GM12878 (cell line): ENCODE measurements around the gene INPP1. TPM values are rescaled to one million over a fixed set of nuclear protein-coding genes. Genes with fewer than 3 reads are reported as not detected.

ENCODE experiments used
- ATAC-seq: fragments of 200-7000 bp; cut with Tn5 transposase; 3 replicates; pipeline ENCODE4 v1.9.1; 2020; ENCODE audit warnings: mild to moderate bottlenecking, moderate library complexity
- BruUV-seq: library from RNA; stranded (reverse); fragments of 400-500 nt; replicated peaks from 2 replicates; lab custom pipeline; 2021; lab: Mats Ljungman, UMichigan
- CTCF ChIA-PET: fragments of 300-600 bp; sonication (Branson Sonifier 250); formaldehyde crosslinking; extraction: SDS; loops from one replicate; lab custom pipeline; 2021; ENCODE audit warnings: inconsistent platforms; lab: Yijun Ruan, JAX
- POLR2A ChIA-PET: fragments of 350-600 bp; formaldehyde crosslinking; extraction: SDS; loops from one replicate; lab custom pipeline; 2021; ENCODE audit warnings: inconsistent platforms; lab: Charles Lee
- RAD21 ChIA-PET: fragments of 300-600 bp; sonication (Branson Sonifier 250); formaldehyde crosslinking; loops from one replicate; lab custom pipeline; 2023; ENCODE audit warnings: antibody characterized with exemption; ENCODE audit not compliant: unreplicated experiment; lab: Charles Lee
- SMC1A ChIA-PET: fragments of 300-600 bp; sonication (Branson Sonifier 250); formaldehyde crosslinking; loops from one replicate; lab custom pipeline; 2023; ENCODE audit not compliant: unreplicated experiment, uncharacterized antibody; lab: Charles Lee
- DNase-seq: peaks from one replicate; pipeline ENCODE4 v3.0.0-alpha.2; 2011; ENCODE audit warnings: low read depth, low spot score
- FAIRE-seq: peaks from 3 replicates; lab custom pipeline; 2011; peaks lifted over from hg19 to GRCh38; lab: Jason Lieb, UNC
- H2AFZ ChIP-seq: 2 replicates; pipeline ENCODE4 v1.6.0; 2011; ENCODE audit warnings: low read depth, low read length, control low read depth; ENCODE audit not compliant: control insufficient read depth
- H3K27ac ChIP-seq: 2 replicates; pipeline ENCODE4 v1.5.1; 2011; ENCODE audit warnings: control low read depth; ENCODE audit not compliant: control insufficient read depth, insufficient read depth
- H3K27me3 ChIP-seq, 2 experiments: replicated peaks in 1 of 2; 2 replicates each; pipeline versions ENCODE4 v1.6.0 to v1.6.1; 2011; ENCODE audit warnings: low read length in 1 of 2; ENCODE audit not compliant: control insufficient read depth in 2 of 2, insufficient read depth in 2 of 2
- H3K36me3 ChIP-seq, 2 experiments: 2 replicates each; pipeline ENCODE4 v1.5.1; 2011; ENCODE audit warnings: low read length in 1 of 2; ENCODE audit not compliant: control insufficient read depth in 2 of 2, insufficient read depth in 2 of 2
- H3K4me1 ChIP-seq: 2 replicates; pipeline ENCODE4 v1.6.1; 2011; ENCODE audit warnings: mild to moderate bottlenecking, low read length, moderate library complexity, mixed read lengths; ENCODE audit not compliant: control insufficient read depth, insufficient read depth
- H3K4me2 ChIP-seq: 2 replicates; pipeline ENCODE4 v1.6.0; 2011; ENCODE audit warnings: control low read depth; ENCODE audit not compliant: control insufficient read depth, insufficient read depth
- H3K4me3 ChIP-seq: fragments of 200-600 bp; sonication (generic); 2 replicates; pipeline ENCODE4 v1.5.1; 2016
- H3K79me2 ChIP-seq: 2 replicates; pipeline ENCODE4 v1.6.0; 2011; ENCODE audit warnings: low read length; ENCODE audit not compliant: control insufficient read depth, insufficient read depth
- H3K9ac ChIP-seq: 2 replicates; pipeline ENCODE4 v1.8.0; 2011; ENCODE audit warnings: low read length, control low read depth, mixed read lengths; ENCODE audit not compliant: control insufficient read depth, insufficient read depth
- H3K9me3 ChIP-seq: replicated peaks from 3 replicates; pipeline ENCODE4 v1.5.1; 2011; ENCODE audit warnings: mild to moderate bottlenecking, low read length; ENCODE audit not compliant: control insufficient read depth, insufficient read depth
- H4K20me1 ChIP-seq: 2 replicates; pipeline ENCODE4 v1.6.0; 2011; ENCODE audit not compliant: control insufficient read depth, insufficient read depth
- BCL11A ChIP-seq: IDR thresholded peaks from 2 replicates; pipeline ENCODE4 v1.6.1; 2011; ENCODE audit warnings: low read depth, low read length
- CBX3 ChIP-seq: fragments of 200-600 bp; sonication (generic); IDR thresholded peaks from 2 replicates; pipeline ENCODE4 v1.6.1; 2016; ENCODE audit warnings: low read depth, borderline replicate concordance
- CHD4 ChIP-seq: fragments of 200-600 bp; sonication (generic); IDR thresholded peaks from 2 replicates; pipeline ENCODE4 v1.6.1; 2016; ENCODE audit warnings: mild to moderate bottlenecking
- CREM ChIP-seq: IDR thresholded peaks from 2 replicates; pipeline ENCODE4 v1.6.1; 2014; ENCODE audit warnings: antibody characterized with exemption, low read depth
- EGR1 ChIP-seq, 2 experiments: IDR thresholded peaks; 1 replicate in 1 of 2; 2 replicates in 1 of 2; pipeline ENCODE4 v1.6.1; 2011 to 2012; ENCODE audit warnings: low read depth in 2 of 2, low read length in 2 of 2, borderline replicate concordance in 1 of 2, mild to moderate bottlenecking in 1 of 2, moderate library complexity in 1 of 2
- FOS ChIP-seq: IDR thresholded peaks from 3 replicates; pipeline ENCODE4 v1.6.1; 2011; ENCODE audit warnings: borderline replicate concordance; ENCODE audit not compliant: insufficient read length; ENCODE audit errors: extremely low read depth
- GATAD2B ChIP-seq: fragments of 450-650 bp; conservative IDR thresholded peaks from 2 replicates; pipeline ENCODE4 v1.6.1; 2017; ENCODE audit warnings: low read depth, mild to moderate bottlenecking, moderate library complexity
- KDM1A ChIP-seq: fragments of 200-600 bp; sonication (generic); IDR thresholded peaks from 2 replicates; pipeline ENCODE4 v1.6.1; 2016; ENCODE audit warnings: borderline replicate concordance
- NBN ChIP-seq: fragments of 450-650 bp; IDR thresholded peaks from 2 replicates; pipeline ENCODE4 v1.6.1; 2016
- PKNOX1 ChIP-seq: fragments of 450-650 bp; IDR thresholded peaks from 2 replicates; pipeline ENCODE4 v1.6.1; 2016; ENCODE audit warnings: mild to moderate bottlenecking
- POLR2A ChIP-seq: IDR thresholded peaks from 2 replicates; pipeline ENCODE4 v1.6.1; 2011; ENCODE audit warnings: low read depth, mild to moderate bottlenecking, low read length
- RAD51 ChIP-seq: fragments of 450-650 bp; IDR thresholded peaks from 2 replicates; pipeline ENCODE4 v1.6.1; 2016; ENCODE audit warnings: moderate library complexity, mild to moderate bottlenecking, inconsistent platforms
- RB1 ChIP-seq: fragments of 450-650 bp; formaldehyde crosslinking; IDR thresholded peaks from 2 replicates; pipeline ENCODE4 v1.6.1; 2017; ENCODE audit warnings: mild to moderate bottlenecking, borderline replicate concordance
- RCOR1 ChIP-seq: conservative IDR thresholded peaks from 2 replicates; pipeline ENCODE4 v1.6.1; 2012; ENCODE audit warnings: low read depth, low read length, improper control_type of control experiment
- RELB ChIP-seq: fragments of 450-650 bp; IDR thresholded peaks from 2 replicates; pipeline ENCODE4 v1.6.1; 2017; ENCODE audit warnings: low read depth, mild to moderate bottlenecking, moderate library complexity
- RUNX3 ChIP-seq: IDR thresholded peaks from 2 replicates; pipeline ENCODE4 v1.6.1; 2012; ENCODE audit warnings: low read length, inconsistent platforms
- SMC3 ChIP-seq: IDR thresholded peaks from 2 replicates; pipeline ENCODE4 v1.6.1; 2011; ENCODE audit warnings: low read length, improper control_type of control experiment, borderline replicate concordance
- STAT1 ChIP-seq: fragments of 450-650 bp; conservative IDR thresholded peaks from 2 replicates; pipeline ENCODE4 v1.6.1; 2014; ENCODE audit warnings: antibody characterized with exemption, mild to moderate bottlenecking
- ZNF592 ChIP-seq: fragments of 450-650 bp; IDR thresholded peaks from 2 replicates; pipeline ENCODE4 v1.6.1; 2017; ENCODE audit warnings: mild to moderate bottlenecking, moderate library complexity
- WGBS: methylation state at CpG from one replicate; pipeline ENCODE4 v1.1.6; 2016; ENCODE audit warnings: low lambda C conversion rate; ENCODE audit not compliant: insufficient replicate concordance, insufficient coverage; ENCODE audit errors: missing lambda C conversion rate; 5-methylcytosine and 5-hydroxymethylcytosine counted together
- in situ Hi-C: fragments of 300-500 bp; cut with MboI; formaldehyde crosslinking; loops from 9 replicates; pipeline ENCODE4 v1.14.3; 2018; ENCODE audit warnings: mixed read lengths
- intact Hi-C: fragments of 100-400 bp; cut with micrococcal nuclease; formaldehyde crosslinking; loops from one replicate; pipeline ENCODE4 v1.14.2; 2022; ENCODE audit not compliant: unreplicated experiment
- polyA plus RNA-seq, 11 experiments: library from polyadenylated mRNA; depleted of rRNA in 4 of 11; unstranded in 6 of 11; stranded (reverse) in 5 of 11; fragments of >200 nt; fragmentation: Nextera tagmentation in 4 of 11; fragmentation: Illumina TruSeq in 1 of 11; extraction: Ambion mirVana in 4 of 11; extraction: Trizol in 1 of 11; gene quantifications; 1 replicate in 1 of 11; 2 replicates in 10 of 11; pipeline versions ENCODE4 v1.2.1 to v1.2.3, GENCODE V29; 2011 to 2016; ENCODE audit warnings: inconsistent platforms in 2 of 11, missing spikeins in 2 of 11, low read depth in 1 of 11
- total RNA-seq, 4 experiments: library from RNA; depleted of rRNA in 3 of 4; stranded (reverse); fragments of >200 nt in 3 of 4; fragmentation: Illumina TruSeq in 1 of 4; extraction: Trizol in 1 of 4; gene quantifications; 2 replicates each; pipeline versions ENCODE4 v1.2.1 to v1.2.3, GENCODE V29; 2013 to 2021

INPP1 gene
- total and polyA plus RNA-seq, 10 of the 15 experiments (the other 5 are each of a cell fraction or from before 2014, with no cell fraction given), result 3.3 to 17.9 (median 11.1) TPM

GRCh38 chr2:190412966-190413365 lies 69.6 kb downstream of the INPP1 start:
- H3K4me2 ChIP-seq, result no peak overlapping the region; the same call in 1 of the 2 replicates
- no peak for ATAC-seq
- no peaks in the 10 kb centered on the region for H3K27me3 ChIP-seq
- H3K4me3 ChIP-seq, result peak overlapping the region; percentile 16; the same call in 1 of the 2 replicates
- H4K20me1 ChIP-seq, result no peaks in the 10 kb centered on the region
- ChIA-PET POLR2A (interaction anchor here (1.1 to 1.3 kb wide), 2 partner anchors 21 to 102 kb away, joined by 3 read pairs; no protein-coding TSS in a partner anchor), RAD21 (interaction anchor here (1.4 kb wide), 1 partner anchor 54 kb away, joined by 3 read pairs; no protein-coding TSS in a partner anchor), CTCF (interaction anchor here (2.1 kb wide), 1 partner anchor 35 kb away, joined by 4 read pairs; no protein-coding TSS in a partner anchor), SMC1A (interaction anchor here (0.7 to 4.6 kb wide), 7 partner anchors 14 to 350 kb away, joined by 3 to 21 read pairs (median 3); no protein-coding TSS in a partner anchor)
- intact Hi-C loops, result no loop called here
- no peaks in the 10 kb centered on the region for H3K9me3 ChIP-seq
- peaks cover 6% of the 10 kb centered on the region for H3K4me1 ChIP-seq
- BruUV-seq, result TSS peak; percentile 11
- no peak overlapping the region for H3K9ac ChIP-seq
- TF ChIP-seq RCOR1, result no peak
- TF ChIP-seq STAT1, result no peak
- TF ChIP-seq ZNF592, result no peak
- no peak for TF ChIP-seq KDM1A
- TF ChIP-seq EGR1 (IDR thresholded peaks at IDR 0.05; ENCODE audit: borderline replicate concordance in 1 of 2, low read depth in 2 of 2, low read length in 2 of 2), result no peak
- TF ChIP-seq CHD4, result no peak
- no peak for TF ChIP-seq RB1
- TF ChIP-seq GATAD2B, result no peak
- TF ChIP-seq CBX3, result no peak
- TF ChIP-seq RUNX3, result no peak
- TF ChIP-seq SMC3, result no peak
- TF ChIP-seq NBN, result no peak
- no peak for TF ChIP-seq RAD51
- no peak for TF ChIP-seq POLR2A
- no peak for TF ChIP-seq BCL11A
- TF ChIP-seq RELB, result no peak
- TF ChIP-seq CREM, result no peak
- TF ChIP-seq FOS, result no peak
- no peak for TF ChIP-seq PKNOX1
- H3K79me2 ChIP-seq, result peaks cover 45% of the 10 kb centered on the region
- H3K27ac ChIP-seq, result no peak overlapping the region
- in situ Hi-C loops, result no loop called here
- DNase-seq, result no peak
- FAIRE-seq, result no peak
- H3K36me3 ChIP-seq, result 0 out of 4 replicates have a peak, but pooled peaks cover 0 to 2% of the 10 kb centered on the region in 2 experiments
- H2AFZ ChIP-seq, result no peak overlapping the region
- WGBS, result 48% methylated on average over 3 of the region's 3 CpGs
